Esophagus squamous epithelium (tissue), 4 donors: Measurements from ENCODE around the gene LRRC32.

Source experiments
- CTCF ChIP-seq, 6 experiments: fragments of 450-650 bp in 4 of 6; fragments of 200-600 bp in 2 of 6; sonication (generic) in 2 of 6; IDR thresholded peaks; one replicate each; pipeline ENCODE4 v1.5.1; 2016 to 2019; ENCODE audit warnings: antibody characterized with exemption in 6 of 6, mild to moderate bottlenecking in 4 of 6, moderate library complexity in 4 of 6
- POLR2A ChIP-seq, 4 donors: fragments of 450-650 bp; IDR thresholded peaks; one replicate each; pipeline ENCODE4 v1.6.1; 2017; ENCODE audit warnings: antibody characterized with exemption in 4 of 4, mild to moderate bottlenecking in 4 of 4, moderate library complexity in 3 of 4

GRCh38 chr11:76670485-76671236, at the start of gene LRRC32:
- TF ChIP-seq CTCF (IDR thresholded peaks at IDR 0.05) (peak in 1 of 6 experiments; percentile 14), POLR2A (IDR thresholded peaks at IDR 0.05) (peak in 1 of 4 donors; percentile 30)
